PFSK-1 (cell line): ENCODE data around the gene PWWP2B.

ENCODE experiments used
- FOXP2 ChIP-seq: optimal IDR thresholded peaks from 2 replicates; pipeline ENCODE3; 2011; ENCODE audit warnings: borderline replicate concordance, control low read depth, inconsistent platforms; ENCODE audit not compliant: insufficient read depth; ENCODE audit errors: extremely low read length, extremely low read depth
- POLR2AphosphoS5 ChIP-seq: IDR thresholded peaks from 2 replicates; pipeline ENCODE4 v1.6.1; 2012; ENCODE audit warnings: low read depth, mild to moderate bottlenecking, control low read depth, low read length, moderate library complexity
- SIN3A ChIP-seq: IDR thresholded peaks from 2 replicates; pipeline ENCODE4 v1.6.1; 2012; ENCODE audit warnings: mild to moderate bottlenecking, low read length, moderate library complexity, borderline replicate concordance; ENCODE audit not compliant: insufficient read depth
- TAF1 ChIP-seq: IDR thresholded peaks from 2 replicates; pipeline ENCODE4 v1.6.1; 2012; ENCODE audit warnings: low read length, control low read depth, borderline replicate concordance; ENCODE audit not compliant: insufficient read depth
- TF ChIP-seq, protein P1 (sequence below), 2 experiments: IDR thresholded peaks; 2 replicates each; pipeline versions ENCODE4 v1.6.1 to v1.8.0; 2011 to 2012; ENCODE audit warnings: low read depth in 2 of 2, low read length in 2 of 2, control low read depth in 1 of 2, inconsistent platforms in 1 of 2, mild to moderate bottlenecking in 1 of 2, moderate library complexity in 1 of 2; ENCODE audit not compliant: insufficient read depth in 1 of 2

PWWP2B gene

DNA sequence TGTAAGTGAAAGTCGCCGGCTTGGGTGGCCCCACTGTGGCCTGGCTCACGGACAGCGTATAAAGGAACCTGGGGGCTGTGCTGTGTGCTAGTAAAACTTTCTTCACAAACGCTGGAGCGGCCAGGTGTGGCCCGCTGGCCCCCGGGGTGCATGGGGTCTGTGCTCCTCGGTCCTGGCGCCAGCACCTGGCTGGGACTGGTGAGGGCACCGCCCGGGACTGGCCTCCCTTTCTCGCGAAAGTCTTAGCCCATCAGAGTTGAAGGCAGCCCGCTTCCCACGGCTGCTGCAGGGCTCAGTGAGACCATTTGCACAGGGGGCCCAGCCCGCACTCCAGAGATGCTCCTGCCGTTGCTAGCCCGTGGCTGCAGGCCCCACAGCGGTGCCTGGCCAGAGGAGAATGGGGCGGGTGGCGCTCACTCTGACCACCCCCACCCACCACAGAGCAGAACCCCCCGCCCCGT, 5.8 kb downstream of the PWWP2B start:
- TF ChIP-seq FOXP2 = no peak
- TF ChIP-seq, protein P1, sequence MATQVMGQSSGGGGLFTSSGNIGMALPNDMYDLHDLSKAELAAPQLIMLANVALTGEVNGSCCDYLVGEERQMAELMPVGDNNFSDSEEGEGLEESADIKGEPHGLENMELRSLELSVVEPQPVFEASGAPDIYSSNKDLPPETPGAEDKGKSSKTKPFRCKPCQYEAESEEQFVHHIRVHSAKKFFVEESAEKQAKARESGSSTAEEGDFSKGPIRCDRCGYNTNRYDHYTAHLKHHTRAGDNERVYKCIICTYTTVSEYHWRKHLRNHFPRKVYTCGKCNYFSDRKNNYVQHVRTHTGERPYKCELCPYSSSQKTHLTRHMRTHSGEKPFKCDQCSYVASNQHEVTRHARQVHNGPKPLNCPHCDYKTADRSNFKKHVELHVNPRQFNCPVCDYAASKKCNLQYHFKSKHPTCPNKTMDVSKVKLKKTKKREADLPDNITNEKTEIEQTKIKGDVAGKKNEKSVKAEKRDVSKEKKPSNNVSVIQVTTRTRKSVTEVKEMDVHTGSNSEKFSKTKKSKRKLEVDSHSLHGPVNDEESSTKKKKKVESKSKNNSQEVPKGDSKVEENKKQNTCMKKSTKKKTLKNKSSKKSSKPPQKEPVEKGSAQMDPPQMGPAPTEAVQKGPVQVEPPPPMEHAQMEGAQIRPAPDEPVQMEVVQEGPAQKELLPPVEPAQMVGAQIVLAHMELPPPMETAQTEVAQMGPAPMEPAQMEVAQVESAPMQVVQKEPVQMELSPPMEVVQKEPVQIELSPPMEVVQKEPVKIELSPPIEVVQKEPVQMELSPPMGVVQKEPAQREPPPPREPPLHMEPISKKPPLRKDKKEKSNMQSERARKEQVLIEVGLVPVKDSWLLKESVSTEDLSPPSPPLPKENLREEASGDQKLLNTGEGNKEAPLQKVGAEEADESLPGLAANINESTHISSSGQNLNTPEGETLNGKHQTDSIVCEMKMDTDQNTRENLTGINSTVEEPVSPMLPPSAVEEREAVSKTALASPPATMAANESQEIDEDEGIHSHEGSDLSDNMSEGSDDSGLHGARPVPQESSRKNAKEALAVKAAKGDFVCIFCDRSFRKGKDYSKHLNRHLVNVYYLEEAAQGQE (IDR thresholded peaks at IDR 0.05; ENCODE audit: insufficient read depth in 1 of 2, low read depth in 2 of 2, low read length in 2 of 2) = no peak
- no peak for TF ChIP-seq TAF1
- no peak for TF ChIP-seq POLR2AphosphoS5
- no peak for TF ChIP-seq SIN3A

DNA sequence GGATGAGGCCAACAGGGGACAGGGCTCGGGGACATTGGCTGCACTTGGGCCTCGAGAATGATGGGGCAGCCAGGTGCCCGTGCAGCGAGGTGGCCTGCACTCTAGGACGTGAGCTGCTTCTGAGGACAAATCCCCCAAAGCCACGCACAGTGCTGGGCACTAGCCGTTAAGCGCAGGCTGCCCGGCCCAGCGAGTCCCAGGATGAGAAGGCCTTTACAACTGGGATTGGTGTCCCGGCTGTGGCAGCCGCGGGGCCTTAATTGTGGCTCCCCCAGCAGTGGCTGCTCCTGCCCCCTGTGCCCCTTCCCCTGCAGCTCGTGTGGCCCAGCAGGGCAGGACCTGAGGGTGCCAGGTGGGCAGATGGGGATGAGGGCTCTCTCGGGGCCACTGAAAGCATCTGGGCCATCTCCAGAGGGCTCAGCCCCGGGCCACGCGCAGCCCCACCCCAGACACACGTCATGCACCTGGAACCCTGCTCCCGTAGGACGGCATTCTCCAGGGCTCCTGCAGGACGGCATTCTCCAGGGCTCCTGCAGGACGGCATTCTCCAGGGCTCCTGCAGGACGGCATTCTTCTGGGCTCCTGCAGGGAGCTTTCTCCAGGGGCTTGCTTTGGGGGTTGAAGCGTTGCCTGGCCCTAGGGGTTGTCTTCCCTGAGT, 6.6 kb downstream of the PWWP2B start:
- TF ChIP-seq, protein P1 (IDR thresholded peaks at IDR 0.05; ENCODE audit: insufficient read depth in 1 of 2, low read depth in 2 of 2, low read length in 2 of 2) = no peak
- TF ChIP-seq TAF1 = no peak
- TF ChIP-seq SIN3A = no peak
- no peak for TF ChIP-seq FOXP2
- no peak for TF ChIP-seq POLR2AphosphoS5

DNA sequence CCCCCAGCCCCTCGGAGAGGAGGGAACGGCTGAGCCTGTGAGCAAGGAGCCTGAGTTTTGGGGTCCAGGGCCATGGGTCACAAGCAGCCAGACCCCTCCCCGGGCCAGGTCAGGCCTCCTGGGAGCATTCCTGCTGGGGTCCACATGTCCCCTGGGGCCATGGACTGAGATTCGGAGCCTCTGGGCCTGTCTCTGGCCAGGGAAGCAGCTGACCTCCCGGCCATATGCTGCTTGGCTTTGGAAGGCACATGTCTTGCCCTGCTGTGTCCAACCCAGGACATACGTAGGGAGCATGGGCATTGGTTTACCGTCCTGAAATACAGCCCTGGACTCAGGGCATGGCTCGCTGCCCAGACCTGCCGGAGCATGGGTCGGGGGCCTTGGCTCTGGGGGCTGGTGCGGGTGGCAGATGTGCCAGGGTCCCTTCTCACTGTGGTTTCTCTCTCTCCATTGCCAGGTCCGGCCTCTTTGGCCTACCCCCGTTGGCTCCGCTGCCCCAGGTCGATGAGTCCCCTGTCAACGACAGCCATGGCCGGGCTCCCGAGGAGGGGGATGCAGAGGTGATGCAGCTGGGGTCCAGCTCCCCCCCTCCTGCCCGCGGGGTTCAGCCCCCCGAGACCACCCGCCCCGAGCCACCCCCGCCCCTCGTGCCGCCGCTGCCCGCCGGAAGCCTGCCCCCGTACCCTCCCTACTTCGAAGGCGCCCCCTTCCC, 7.3 kb downstream of the PWWP2B start:
- no peak for TF ChIP-seq SIN3A
- no peak for TF ChIP-seq TAF1
- no peak for TF ChIP-seq POLR2AphosphoS5

DNA sequence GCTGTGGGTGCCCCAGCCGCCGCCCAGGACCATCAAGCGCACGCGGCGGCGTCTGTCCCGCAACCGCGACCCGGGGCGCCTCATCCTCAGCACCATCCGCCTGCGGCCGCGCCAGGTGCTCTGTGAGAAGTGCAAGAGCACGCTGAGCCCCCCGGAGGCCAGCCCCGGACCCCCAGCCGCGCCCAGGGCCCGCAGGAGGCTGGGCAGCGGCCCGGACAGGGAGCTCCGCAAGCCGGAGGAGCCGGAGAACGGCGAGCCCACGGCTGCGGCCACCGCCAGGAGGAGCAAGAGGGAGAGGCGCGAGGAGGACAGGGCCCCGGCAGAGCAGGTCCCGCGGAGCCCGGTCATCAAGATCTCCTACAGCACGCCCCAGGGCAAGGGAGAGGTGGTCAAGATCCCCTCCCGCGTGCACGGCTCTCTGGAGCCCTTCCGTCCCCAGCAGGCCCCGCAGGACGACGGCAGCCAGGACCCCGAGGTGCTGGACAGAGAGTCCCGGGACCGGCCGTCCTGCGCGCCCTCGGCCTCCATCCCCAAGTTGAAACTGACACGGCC, 8.0 kb downstream of the PWWP2B start:
- TF ChIP-seq SIN3A (no peak), FOXP2 (no peak), TAF1 (no peak), POLR2AphosphoS5 (no peak)
- TF ChIP-seq, protein P1 (IDR thresholded peaks at IDR 0.05; ENCODE audit: insufficient read depth in 1 of 2, low read depth in 2 of 2, low read length in 2 of 2) = no peak

DNA sequence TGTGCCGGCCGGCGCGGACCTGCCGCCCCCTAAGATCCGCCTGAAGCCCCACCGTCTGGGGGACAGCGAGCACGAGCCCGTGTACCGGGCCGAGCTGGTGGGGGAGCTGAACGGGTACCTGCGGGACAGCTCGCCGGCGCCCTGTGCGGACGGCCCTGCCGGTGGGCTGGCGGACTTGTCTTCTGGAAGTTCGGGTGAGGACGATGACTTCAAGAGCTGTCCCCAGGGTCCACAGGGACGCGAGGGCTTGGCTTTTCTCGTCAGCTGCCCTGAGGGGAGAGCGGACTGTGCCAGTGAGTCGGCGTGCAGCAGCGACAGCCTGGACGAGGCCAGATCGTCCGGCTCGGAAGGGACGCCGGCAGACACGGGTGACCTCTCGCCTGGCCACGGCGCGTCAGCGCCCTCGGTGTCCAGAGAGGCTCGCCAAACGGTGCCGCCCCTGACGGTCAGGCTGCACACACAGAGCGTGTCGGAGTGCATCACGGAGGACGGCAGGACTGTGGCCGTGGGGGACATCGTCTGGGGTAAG, 8.5 kb downstream of the PWWP2B start:
- TF ChIP-seq SIN3A (no peak), TAF1 (no peak), FOXP2 (no peak), POLR2AphosphoS5 (no peak)
- TF ChIP-seq, protein P1 (IDR thresholded peaks at IDR 0.05; ENCODE audit: insufficient read depth in 1 of 2, low read depth in 2 of 2, low read length in 2 of 2) = no peak
